Astrocyte (in vitro differentiated cells and primary cell): ENCODE data around the gene ASAP2. TPM values are rescaled to one million over a fixed set of nuclear protein-coding genes. Genes with fewer than 3 reads are reported as not detected.

Experiments used
- DNase-seq: peaks from one replicate; pipeline ENCODE4 v3.0.0-alpha.2; 2010; ENCODE audit warnings: low read depth
- FAIRE-seq: peaks from 2 replicates; lab custom pipeline; 2011; peaks lifted over from hg19 to GRCh38; lab: Jason Lieb, UNC
- H2AFZ ChIP-seq: 2 replicates; pipeline ENCODE4 v1.6.0; 2012; ENCODE audit warnings: low read depth, low read length, inconsistent platforms
- H3K27ac ChIP-seq: 2 replicates; pipeline ENCODE4 v1.5.1; 2011; ENCODE audit warnings: low read depth, low read length, inconsistent platforms
- H3K27me3 ChIP-seq: 2 replicates; pipeline ENCODE4 v1.6.0; 2011; ENCODE audit warnings: low read length, inconsistent platforms; ENCODE audit not compliant: insufficient read depth
- H3K36me3 ChIP-seq: 2 replicates; pipeline ENCODE4 v1.5.1; 2011; ENCODE audit warnings: low read length, inconsistent platforms; ENCODE audit not compliant: insufficient read depth
- H3K4me1 ChIP-seq: 2 replicates; pipeline ENCODE4 v1.5.1; 2011; ENCODE audit warnings: low read length, inconsistent platforms; ENCODE audit not compliant: insufficient read depth
- H3K4me2 ChIP-seq: 2 replicates; pipeline ENCODE4 v1.6.0; 2012; ENCODE audit warnings: low read length, inconsistent platforms
- H3K4me3 ChIP-seq: 2 replicates; pipeline ENCODE4 v1.5.1; 2011; ENCODE audit warnings: low read depth, mild to moderate bottlenecking, low read length, inconsistent platforms; ENCODE audit not compliant: insufficient read depth
- H3K79me2 ChIP-seq: 2 replicates; pipeline ENCODE4 v1.6.0; 2012; ENCODE audit warnings: mild to moderate bottlenecking, low read length, inconsistent platforms; ENCODE audit not compliant: insufficient read depth
- H3K9ac ChIP-seq: 2 replicates; pipeline ENCODE4 v1.6.0; 2012; ENCODE audit warnings: mild to moderate bottlenecking, low read length, inconsistent platforms
- H3K9me3 ChIP-seq: 2 replicates; pipeline ENCODE4 v1.5.1; 2012; ENCODE audit warnings: low read depth, mild to moderate bottlenecking, low read length, inconsistent platforms; ENCODE audit not compliant: insufficient read depth
- H4K20me1 ChIP-seq: 2 replicates; pipeline ENCODE4 v1.6.0; 2012; ENCODE audit warnings: low read length, inconsistent platforms; ENCODE audit not compliant: insufficient read depth
- H3K27ac Mint-ChIP-seq: one replicate; pipeline ENCODE4 v1.8.0; 2021; ENCODE audit warnings: mild to moderate bottlenecking, mixed read lengths; ENCODE audit not compliant: unreplicated experiment
- H3K27me3 Mint-ChIP-seq: one replicate; pipeline ENCODE4 v1.8.0; 2021; ENCODE audit warnings: low read depth, mixed read lengths; ENCODE audit not compliant: unreplicated experiment
- H3K36me3 Mint-ChIP-seq: one replicate; pipeline ENCODE4 v1.8.0; 2021; ENCODE audit warnings: low read depth, mixed read lengths; ENCODE audit not compliant: unreplicated experiment
- H3K4me1 Mint-ChIP-seq: one replicate; pipeline ENCODE4 v1.8.0; 2021; ENCODE audit warnings: low read depth, mixed read lengths; ENCODE audit not compliant: unreplicated experiment
- H3K4me3 Mint-ChIP-seq: one replicate; pipeline ENCODE4 v1.8.0; 2021; ENCODE audit warnings: mild to moderate bottlenecking, moderate library complexity, mixed read lengths; ENCODE audit not compliant: unreplicated experiment
- H3K9me3 Mint-ChIP-seq: one replicate; pipeline ENCODE4 v1.8.0; 2021; ENCODE audit warnings: mild to moderate bottlenecking, mixed read lengths; ENCODE audit not compliant: unreplicated experiment
- EZH2 ChIP-seq: IDR thresholded peaks from 2 replicates; pipeline ENCODE4 v1.6.1; 2012; ENCODE audit warnings: mild to moderate bottlenecking, low read length, inconsistent platforms; ENCODE audit not compliant: insufficient read depth
- total RNA-seq: library from RNA; stranded (reverse); gene quantifications from 2 replicates; pipeline ENCODE4 v1.2.1, GENCODE V29; 2021
- TF ChIP-seq, protein P1 (sequence below): IDR thresholded peaks from 2 replicates; pipeline ENCODE4 v1.5.1; 2011; ENCODE audit warnings: low read depth, mild to moderate bottlenecking, inconsistent platforms, low read length, moderate library complexity; ENCODE audit not compliant: insufficient read depth

ASAP2 gene
- total RNA-seq, 1 donor from 2014 or later = 62.6 TPM

- H3K27ac Mint-ChIP-seq = no peak overlapping the region
Observed at GRCh38 chr2:9388950-9389911, 182.6 kb downstream of the ASAP2 start.

GRCh38 chr2:9390151-9390850, 183.7 kb downstream of the ASAP2 start:
- peaks cover 26% of the 10 kb centered on the region for H3K36me3 ChIP-seq

More at GRCh38 chr2:9388950-9389911, 182.6 kb downstream of the ASAP2 start:
- Histone ChIP-seq H3K27ac (no peak overlapping the region), H3K79me2 (no peaks in the 10 kb centered on the region), H4K20me1 (peaks cover 4% of the 10 kb centered on the region), H3K9ac (no peak overlapping the region), H3K36me3 (peaks cover 25% of the 10 kb centered on the region), H3K4me1 (peaks cover 16% of the 10 kb centered on the region), H2AFZ (no peak overlapping the region), H3K4me3 (no peak overlapping the region), H3K4me2 (no peak overlapping the region), H3K27me3 (no peaks in the 10 kb centered on the region), H3K9me3 (no peaks in the 10 kb centered on the region)
- DNase-seq = no peak
- Mint-ChIP-seq H3K9me3 (peaks cover 1% of the 10 kb centered on the region), H3K4me1 (peaks cover 26% of the 10 kb centered on the region), H3K4me3 (peak overlapping the region; percentile 20), H3K27me3 (no peaks in the 10 kb centered on the region), H3K36me3 (peaks cover 43% of the 10 kb centered on the region)
- FAIRE-seq = no peak
- TF ChIP-seq EZH2 = no peak
- TF ChIP-seq, protein P1, sequence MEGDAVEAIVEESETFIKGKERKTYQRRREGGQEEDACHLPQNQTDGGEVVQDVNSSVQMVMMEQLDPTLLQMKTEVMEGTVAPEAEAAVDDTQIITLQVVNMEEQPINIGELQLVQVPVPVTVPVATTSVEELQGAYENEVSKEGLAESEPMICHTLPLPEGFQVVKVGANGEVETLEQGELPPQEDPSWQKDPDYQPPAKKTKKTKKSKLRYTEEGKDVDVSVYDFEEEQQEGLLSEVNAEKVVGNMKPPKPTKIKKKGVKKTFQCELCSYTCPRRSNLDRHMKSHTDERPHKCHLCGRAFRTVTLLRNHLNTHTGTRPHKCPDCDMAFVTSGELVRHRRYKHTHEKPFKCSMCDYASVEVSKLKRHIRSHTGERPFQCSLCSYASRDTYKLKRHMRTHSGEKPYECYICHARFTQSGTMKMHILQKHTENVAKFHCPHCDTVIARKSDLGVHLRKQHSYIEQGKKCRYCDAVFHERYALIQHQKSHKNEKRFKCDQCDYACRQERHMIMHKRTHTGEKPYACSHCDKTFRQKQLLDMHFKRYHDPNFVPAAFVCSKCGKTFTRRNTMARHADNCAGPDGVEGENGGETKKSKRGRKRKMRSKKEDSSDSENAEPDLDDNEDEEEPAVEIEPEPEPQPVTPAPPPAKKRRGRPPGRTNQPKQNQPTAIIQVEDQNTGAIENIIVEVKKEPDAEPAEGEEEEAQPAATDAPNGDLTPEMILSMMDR = no peak

More at GRCh38 chr2:9390151-9390850, 183.7 kb downstream of the ASAP2 start:
- H2AFZ ChIP-seq = no peak overlapping the region
- no peaks in the 10 kb centered on the region for H3K27me3 ChIP-seq
- H3K9me3 ChIP-seq = no peaks in the 10 kb centered on the region
- peaks cover 24% of the 10 kb centered on the region for H3K4me1 Mint-ChIP-seq
- H3K4me1 ChIP-seq = peaks cover 16% of the 10 kb centered on the region
- no peak for TF ChIP-seq EZH2
- TF ChIP-seq, protein P1 = no peak
- FAIRE-seq (no peak), DNase-seq (no peak)
- no peak overlapping the region for H3K27ac ChIP-seq
- peaks cover 42% of the 10 kb centered on the region for H3K36me3 Mint-ChIP-seq
- H3K27ac Mint-ChIP-seq = no peak overlapping the region
- H3K4me3 Mint-ChIP-seq = no peak overlapping the region
- H3K4me3 ChIP-seq = no peak overlapping the region
- H3K9ac ChIP-seq = no peak overlapping the region
- peaks cover 1% of the 10 kb centered on the region for H3K9me3 Mint-ChIP-seq
- no peak overlapping the region for H3K4me2 ChIP-seq
- H4K20me1 ChIP-seq = peaks cover 4% of the 10 kb centered on the region
- no peaks in the 10 kb centered on the region for H3K27me3 Mint-ChIP-seq
- H3K79me2 ChIP-seq = no peaks in the 10 kb centered on the region
